HCT116 (cell line): ENCODE measurements around the gene SRP54. TPM values are rescaled to one million over a fixed set of nuclear protein-coding genes. Genes with fewer than 3 reads are reported as not detected.

Experiments
- ATAC-seq: fragments of 200-7000 bp; cut with Tn5 transposase; 2 replicates; pipeline ENCODE4 v1.9.1; 2020; ENCODE audit warnings: mild to moderate bottlenecking, moderate library complexity
- BruUV-seq: library from RNA; stranded (reverse); fragments of 400-500 nt; replicated peaks from 2 replicates; lab custom pipeline; 2021; lab: Mats Ljungman, UMichigan
- CTCF ChIA-PET: fragments of 300-600 bp; sonication (Branson Sonifier 250); formaldehyde crosslinking; loops from one replicate; lab custom pipeline; 2021; ENCODE audit warnings: antibody characterized with exemption; lab: Charles Lee
- POLR2A ChIA-PET: fragments of 300-600, 350-600 bp; sonication (Branson Sonifier 250); formaldehyde crosslinking; loops from one replicate; lab custom pipeline; 2021; ENCODE audit warnings: antibody characterized with exemption; lab: Charles Lee
- RAD21 ChIA-PET, 2 experiments: fragments of 300-600 bp; sonication (Branson Sonifier 250); formaldehyde crosslinking; loops; one replicate each; lab custom pipeline; 2023; ENCODE audit warnings: low total read pairs in 2 of 2; ENCODE audit not compliant: uncharacterized antibody in 2 of 2, unreplicated experiment in 2 of 2, low non-redundant PET in 1 of 2; lab: Charles Lee
- DNase-seq: peaks from one replicate; pipeline ENCODE4 v3.0.0-alpha.2; 2010; ENCODE audit warnings: low read depth, low spot score
- H2AFZ ChIP-seq: fragments of 200-600 bp; shearing (Covaris generic), sonication (generic); 2 replicates; pipeline ENCODE4 v1.6.1; 2017; ENCODE audit warnings: low read depth, mixed run types, mixed read lengths, antibody characterized with exemption, low read length; ENCODE audit not compliant: poor library complexity, severe bottlenecking
- H3K27ac ChIP-seq: 2 replicates; pipeline ENCODE4 v1.5.1; 2012; ENCODE audit warnings: low read depth, low read length
- H3K27me3 ChIP-seq: fragments of 200-600 bp; sonication (generic); 2 replicates; pipeline ENCODE4 v1.6.1; 2016; ENCODE audit warnings: mixed run types, low read length, mixed read lengths; ENCODE audit not compliant: insufficient read depth
- H3K36me3 ChIP-seq, 2 experiments: fragments of 200-500 bp in 1 of 2; fragments of 200-600 bp in 1 of 2; sonication (Bioruptor generic) in 1 of 2; sonication (generic) in 1 of 2; 2 replicates each; pipeline versions ENCODE4 v1.5.1 to v1.6.1; 2014 to 2016; ENCODE audit warnings: low read length in 2 of 2, inconsistent platforms in 1 of 2, mixed read lengths in 1 of 2, mixed run types in 1 of 2; ENCODE audit not compliant: insufficient read depth in 2 of 2, control insufficient read depth in 1 of 2
- H3K4me1 ChIP-seq, 2 experiments: fragments of 200-600 bp in 1 of 2; sonication (generic) in 1 of 2; 2 replicates each; pipeline versions ENCODE4 v1.5.1 to v1.6.1; 2012 to 2017; ENCODE audit warnings: low read length in 2 of 2, inconsistent platforms in 1 of 2, mild to moderate bottlenecking in 1 of 2, mixed read lengths in 1 of 2, mixed run types in 1 of 2, moderate library complexity in 1 of 2; ENCODE audit not compliant: insufficient read depth in 2 of 2, control insufficient read depth in 1 of 2
- H3K4me2 ChIP-seq: fragments of 200-600 bp; sonication (generic); 2 replicates; pipeline ENCODE4 v1.6.1; 2017; ENCODE audit warnings: mixed run types, low read length, mixed read lengths
- H3K4me3 ChIP-seq, 2 experiments: fragments of 200-600 bp in 1 of 2; sonication (generic) in 1 of 2; replicated peaks in 1 of 2; 2 replicates each; pipeline ENCODE4 v1.5.1; 2011 to 2016; ENCODE audit warnings: low read length in 2 of 2, control low read depth in 1 of 2, low read depth in 1 of 2, mild to moderate bottlenecking in 1 of 2, mixed read lengths in 1 of 2, mixed run types in 1 of 2
- H3K79me2 ChIP-seq: fragments of 200-600 bp; sonication (generic); 2 replicates; pipeline ENCODE4 v1.6.1; 2017; ENCODE audit warnings: mild to moderate bottlenecking, mixed run types, low read length, moderate library complexity, mixed read lengths; ENCODE audit not compliant: insufficient read depth
- H3K9ac ChIP-seq: fragments of 200-600 bp; sonication (generic); 2 replicates; pipeline ENCODE4 v1.6.1; 2016; ENCODE audit warnings: low read length, mixed read lengths
- H3K9me2 ChIP-seq: fragments of 200-600 bp; sonication (generic), shearing (Covaris generic); 2 replicates; pipeline ENCODE4 v1.6.1; 2017; ENCODE audit warnings: mixed run types, mild to moderate bottlenecking, moderate library complexity; ENCODE audit not compliant: insufficient read depth
- H3K9me3 ChIP-seq, 2 experiments: fragments of 200-500 bp in 1 of 2; fragments of 200-600 bp in 1 of 2; sonication (Bioruptor generic) in 1 of 2; sonication (generic) in 1 of 2; 2 replicates each; pipeline ENCODE4 v1.6.1; 2014 to 2017; ENCODE audit warnings: low read length in 2 of 2, mixed read lengths in 2 of 2, inconsistent platforms in 1 of 2, low read depth in 1 of 2, mild to moderate bottlenecking in 1 of 2, mixed run types in 1 of 2, moderate library complexity in 1 of 2; ENCODE audit not compliant: control insufficient read depth in 1 of 2, insufficient read depth in 1 of 2
- H4K20me1 ChIP-seq: fragments of 200-600 bp; sonication (generic), shearing (Covaris generic); 2 replicates; pipeline ENCODE4 v1.6.1; 2017; ENCODE audit warnings: mixed run types, mild to moderate bottlenecking, moderate library complexity; ENCODE audit not compliant: insufficient read depth
- CBX3 ChIP-seq: IDR thresholded peaks from 2 replicates; pipeline ENCODE4 v1.6.1; 2012; ENCODE audit warnings: low read depth
- EZH2 ChIP-seq: fragments of 200-600 bp; sonication (generic); IDR thresholded peaks from 2 replicates; pipeline ENCODE4 v1.6.1; 2017; ENCODE audit warnings: antibody characterized with exemption, mixed run types
- POLR2AphosphoS5 ChIP-seq: IDR thresholded peaks from 2 replicates; pipeline ENCODE4 v1.6.1; 2011; ENCODE audit warnings: mild to moderate bottlenecking, low read depth, low read length, moderate library complexity
- SIN3A ChIP-seq: IDR thresholded peaks from 2 replicates; pipeline ENCODE4 v1.6.1; 2012; ENCODE audit warnings: low read depth
- SP1 ChIP-seq: IDR thresholded peaks from 2 replicates; pipeline ENCODE4 v1.6.1; 2012; ENCODE audit warnings: low read depth
- TCF7L2 ChIP-seq: IDR thresholded peaks from 2 replicates; pipeline ENCODE4 v1.7.0; 2011; ENCODE audit warnings: borderline replicate concordance, inconsistent platforms; ENCODE audit not compliant: insufficient read depth, insufficient read length; ENCODE audit errors: extremely low read depth
- YY1 ChIP-seq: IDR thresholded peaks from 2 replicates; pipeline ENCODE4 v1.6.1; 2011; ENCODE audit warnings: low read length, low read depth, moderate library complexity, mild to moderate bottlenecking; ENCODE audit not compliant: insufficient replicate concordance; ENCODE audit errors: extremely low read depth
- ZFX ChIP-seq: fragments of 450-650 bp; IDR thresholded peaks from 2 replicates; pipeline ENCODE4 v1.6.1; 2017
- ZNF274 ChIP-seq: fragments of 200-500 bp; sonication (Bioruptor generic); IDR thresholded peaks from 2 replicates; pipeline ENCODE4 v1.6.1; 2014; ENCODE audit warnings: mild to moderate bottlenecking, low read depth, low read length, inconsistent platforms
- intact Hi-C: fragments of 100-400 bp; cut with micrococcal nuclease; formaldehyde crosslinking; loops from 2 replicates; pipeline ENCODE4 v1.10.0; 2022
- total RNA-seq: library from RNA; stranded (reverse); gene quantifications from one replicate; pipeline ENCODE4 v1.2.1, GENCODE V29; 2021; ENCODE audit not compliant: unreplicated experiment
- TF ChIP-seq, protein P1 (sequence below): IDR thresholded peaks from 2 replicates; pipeline ENCODE4 v1.6.1; 2012
- TF ChIP-seq, protein P2 (sequence below): IDR thresholded peaks from 2 replicates; pipeline ENCODE4 v1.6.1; 2012
- TF ChIP-seq, protein P3 (sequence below): IDR thresholded peaks from 2 replicates; pipeline ENCODE4 v1.6.1; 2011; ENCODE audit warnings: mild to moderate bottlenecking, low read length, moderate library complexity; ENCODE audit not compliant: insufficient replicate concordance; ENCODE audit errors: extremely low read depth

Gene SRP54
- total RNA-seq, 1 experiment from 2014 or later = 53.0 TPM

DNA sequence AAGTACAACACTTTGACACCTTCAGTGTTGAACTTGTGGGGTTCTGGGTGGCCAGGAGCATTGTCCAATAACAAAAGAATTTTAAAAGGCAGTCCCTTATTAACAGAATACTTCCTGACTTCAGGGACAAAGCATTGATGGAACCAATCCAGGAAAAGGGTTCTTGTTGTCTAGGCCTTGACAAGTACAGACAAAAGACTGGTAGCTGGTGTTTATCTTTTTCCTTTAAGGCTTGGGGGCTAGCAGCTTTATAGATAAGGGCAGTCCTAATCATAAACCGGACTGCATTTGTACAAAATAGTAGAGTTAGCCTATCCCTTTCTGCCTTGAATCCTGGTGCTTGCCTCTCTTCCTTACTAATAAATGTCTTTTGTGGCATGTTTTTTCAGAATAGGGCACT is 90.7 kb downstream of the SRP54 start:
- ChIA-PET POLR2A (no interaction called here), RAD21 (no interaction called here), CTCF (no interaction called here)
- H3K9ac ChIP-seq = no peak overlapping the region
- intact Hi-C loops = no loop called here
- no peaks in the 10 kb centered on the region for H3K27me3 ChIP-seq
- BruUV-seq = no TSS peak
- no peaks in the 10 kb centered on the region for H4K20me1 ChIP-seq
- no peak overlapping the region for H3K4me3 ChIP-seq
- no peak overlapping the region for H2AFZ ChIP-seq
- TF ChIP-seq TCF7L2 = no peak
- TF ChIP-seq, protein P1, sequence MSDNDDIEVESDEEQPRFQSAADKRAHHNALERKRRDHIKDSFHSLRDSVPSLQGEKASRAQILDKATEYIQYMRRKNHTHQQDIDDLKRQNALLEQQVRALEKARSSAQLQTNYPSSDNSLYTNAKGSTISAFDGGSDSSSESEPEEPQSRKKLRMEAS = no peak
- TF ChIP-seq, protein P2, sequence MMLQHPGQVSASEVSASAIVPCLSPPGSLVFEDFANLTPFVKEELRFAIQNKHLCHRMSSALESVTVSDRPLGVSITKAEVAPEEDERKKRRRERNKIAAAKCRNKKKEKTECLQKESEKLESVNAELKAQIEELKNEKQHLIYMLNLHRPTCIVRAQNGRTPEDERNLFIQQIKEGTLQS = no peak
- TF ChIP-seq SIN3A = no peak
- no peak for TF ChIP-seq ZNF274
- no peak for TF ChIP-seq POLR2AphosphoS5
- no peak for TF ChIP-seq CBX3
- TF ChIP-seq YY1 = no peak
- no peak for TF ChIP-seq SP1
- TF ChIP-seq ZFX = no peak
- ATAC-seq = no peak
- H3K79me2 ChIP-seq = no peaks in the 10 kb centered on the region
- no peak overlapping the region for H3K27ac ChIP-seq
- H3K4me2 ChIP-seq = no peak overlapping the region
- H3K9me2 ChIP-seq = no peaks in the 10 kb centered on the region
- H3K36me3 ChIP-seq = no peaks in the 10 kb centered on the region
- H3K9me3 ChIP-seq = no peaks in the 10 kb centered on the region
- no peaks in the 10 kb centered on the region for H3K4me1 ChIP-seq
- DNase-seq = no peak

DNA sequence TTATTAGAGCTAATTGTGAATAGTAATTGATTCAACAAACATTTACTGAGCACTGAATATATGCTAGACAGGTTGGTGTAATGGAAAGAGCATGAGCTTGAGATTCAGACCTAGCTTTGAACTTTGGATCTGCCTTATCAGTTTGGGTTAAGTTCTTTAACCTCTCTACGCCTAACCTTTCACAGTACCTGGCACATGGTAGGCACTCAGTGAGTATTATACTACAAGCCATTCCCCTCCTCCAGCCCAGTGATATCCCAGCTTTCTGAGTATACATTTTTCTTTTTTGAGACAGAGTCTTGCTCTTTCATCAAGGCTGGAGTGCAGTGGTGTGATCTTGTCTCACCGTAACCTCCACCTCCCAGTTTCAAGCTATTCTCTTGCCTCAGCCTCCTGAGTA is 95.3 kb downstream of the SRP54 start:
- Histone ChIP-seq H3K9me3 (no peaks in the 10 kb centered on the region), H3K9ac (no peak overlapping the region), H3K36me3 (0 out of 4 replicates have a peak, but pooled peaks cover 0 to under 1% of the 10 kb centered on the region in 2 experiments), H4K20me1 (no peaks in the 10 kb centered on the region), H3K4me3 (no peak overlapping the region), H3K4me1 (no peaks in the 10 kb centered on the region; a peak in 1 of 4 replicates), H2AFZ (no peak overlapping the region), H3K4me2 (no peak overlapping the region)
- ChIA-PET RAD21 (no interaction called here), POLR2A (interaction anchor here (0.9 kb wide), 1 partner anchor 13 kb away, joined by 3 read pairs; no protein-coding TSS in a partner anchor)
- intact Hi-C loops = no loop called here
- TF ChIP-seq, protein P3, sequence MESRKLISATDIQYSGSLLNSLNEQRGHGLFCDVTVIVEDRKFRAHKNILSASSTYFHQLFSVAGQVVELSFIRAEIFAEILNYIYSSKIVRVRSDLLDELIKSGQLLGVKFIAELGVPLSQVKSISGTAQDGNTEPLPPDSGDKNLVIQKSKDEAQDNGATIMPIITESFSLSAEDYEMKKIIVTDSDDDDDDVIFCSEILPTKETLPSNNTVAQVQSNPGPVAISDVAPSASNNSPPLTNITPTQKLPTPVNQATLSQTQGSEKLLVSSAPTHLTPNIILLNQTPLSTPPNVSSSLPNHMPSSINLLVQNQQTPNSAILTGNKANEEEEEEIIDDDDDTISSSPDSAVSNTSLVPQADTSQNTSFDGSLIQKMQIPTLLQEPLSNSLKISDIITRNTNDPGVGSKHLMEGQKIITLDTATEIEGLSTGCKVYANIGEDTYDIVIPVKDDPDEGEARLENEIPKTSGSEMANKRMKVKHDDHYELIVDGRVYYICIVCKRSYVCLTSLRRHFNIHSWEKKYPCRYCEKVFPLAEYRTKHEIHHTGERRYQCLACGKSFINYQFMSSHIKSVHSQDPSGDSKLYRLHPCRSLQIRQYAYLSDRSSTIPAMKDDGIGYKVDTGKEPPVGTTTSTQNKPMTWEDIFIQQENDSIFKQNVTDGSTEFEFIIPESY = no peak
- TF ChIP-seq ZNF274 (no peak), SIN3A (no peak), EZH2 (no peak)
- TF ChIP-seq, all 23 proteins: peak for 0
- CTCF ChIA-PET = no interaction called here
- no peak for DNase-seq
- no peaks in the 10 kb centered on the region for H3K27me3 ChIP-seq
- H3K79me2 ChIP-seq = no peaks in the 10 kb centered on the region
- BruUV-seq = no TSS peak
- no peak for ATAC-seq
- no peaks in the 10 kb centered on the region for H3K9me2 ChIP-seq
- H3K27ac ChIP-seq = no peak overlapping the region
